Erythroblast (primary cell): ENCODE measurements around the gene C2orf68.

Source experiments
- GATA1 ChIP-seq: IDR thresholded peaks from 2 replicates; pipeline ENCODE4 v1.6.1; 2011; ENCODE audit warnings: low read depth, mild to moderate bottlenecking, control low read depth, low read length, moderate library complexity
- POLR2A ChIP-seq: IDR thresholded peaks from 2 replicates; pipeline ENCODE4 v1.6.1; 2011; ENCODE audit warnings: mild to moderate bottlenecking, low read length

DNA sequence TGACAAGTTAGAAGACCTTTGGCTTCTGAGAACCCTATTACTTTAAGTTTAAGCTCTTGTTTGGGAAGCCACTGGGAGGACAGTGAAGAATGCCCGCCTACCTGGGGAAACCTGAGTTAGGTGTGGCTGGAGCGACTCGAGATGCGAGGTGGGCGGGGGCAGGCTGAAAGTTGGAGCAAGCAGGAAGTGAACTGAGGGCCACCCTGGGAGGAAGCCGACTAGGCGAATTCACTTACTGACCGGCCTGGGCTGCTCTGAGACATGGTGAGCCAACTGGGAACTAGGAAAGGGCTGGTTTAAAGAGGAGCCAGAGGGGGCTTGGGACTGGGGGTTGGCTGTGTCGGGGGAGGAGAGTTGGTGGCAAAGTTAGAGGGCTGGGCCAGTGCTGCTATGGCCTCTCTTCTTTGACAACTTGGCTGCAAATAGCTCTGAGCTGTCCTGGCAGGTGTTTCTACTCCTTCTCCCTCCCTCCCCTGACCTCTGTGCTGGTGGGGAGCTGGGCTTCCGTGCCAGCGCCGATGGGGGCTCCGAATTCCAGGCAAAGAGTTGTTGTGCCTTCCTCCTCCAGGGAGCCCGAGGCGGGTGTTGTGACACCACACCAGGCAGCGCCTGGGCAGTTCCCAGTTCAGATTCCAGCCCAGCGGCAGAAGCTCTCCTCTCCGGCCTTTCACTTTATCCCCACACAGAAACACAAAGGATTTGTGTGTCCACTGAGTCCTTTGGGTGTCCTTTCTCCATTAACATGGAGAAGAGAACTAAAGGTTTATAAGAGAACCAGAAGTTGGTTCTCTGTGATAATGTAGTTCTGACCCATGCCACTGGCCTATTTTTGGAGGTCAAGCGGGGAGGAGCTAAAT is 34.3 kb downstream of the C2orf68 start, which contains the start of gene VAMP8:
- TF ChIP-seq POLR2A, result peak; percentile 46
- no peak for TF ChIP-seq GATA1
